ENCODE results near the gene KCNH4.

DNA sequence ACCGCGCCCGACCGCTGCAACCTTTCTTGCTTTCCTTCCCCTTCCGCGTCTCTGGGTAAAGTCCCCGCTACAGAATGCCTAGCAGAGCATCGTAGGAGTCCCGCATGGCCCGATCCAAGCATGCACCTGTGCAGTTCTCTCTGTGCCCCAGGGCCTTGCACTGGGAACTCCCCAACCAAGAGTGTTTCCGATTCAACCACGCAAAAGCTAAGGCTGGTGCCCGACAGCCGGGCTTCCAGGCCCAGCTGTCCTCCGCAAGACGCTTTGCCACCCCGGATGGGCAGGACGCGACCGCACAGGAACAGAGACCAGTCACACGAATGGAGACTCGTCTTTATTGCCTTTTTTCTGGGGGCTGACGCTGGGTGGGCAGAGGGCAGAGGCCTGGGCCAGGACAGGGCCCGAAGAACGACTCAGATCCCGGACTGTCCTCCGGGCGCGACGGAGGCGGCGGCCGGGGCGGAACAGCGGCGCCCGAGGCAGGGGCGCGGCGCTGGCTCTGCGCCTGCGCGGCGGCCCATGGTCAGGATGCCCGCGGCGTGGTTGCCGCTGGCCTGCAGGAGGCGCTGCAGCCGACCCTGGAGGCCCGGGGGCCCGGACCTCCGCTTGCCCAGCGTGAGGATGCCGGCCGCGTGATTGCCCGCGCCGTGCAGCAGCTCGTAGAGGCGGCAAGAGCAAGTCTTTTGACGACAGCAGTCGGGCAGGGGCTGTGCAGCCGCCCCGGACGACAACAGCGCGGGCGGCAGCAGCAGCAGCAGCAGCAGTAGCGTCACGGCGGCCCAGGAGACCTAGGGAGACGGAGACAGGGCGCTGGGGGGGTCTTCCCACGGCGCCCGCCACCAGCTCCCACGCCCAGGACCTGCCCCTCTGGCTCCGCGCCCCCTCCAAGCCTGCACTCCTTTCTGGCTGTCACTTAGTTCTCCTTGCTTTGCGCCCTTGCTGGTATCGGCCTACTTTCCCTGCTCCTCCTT is 3.1 kb upstream of the KCNH4 start:
- TF ChIP-seq POLR2AphosphoS5 (IDR thresholded peaks at IDR 0.05) = peak; percentile 37 to 55
- TF ChIP-seq, protein P1, sequence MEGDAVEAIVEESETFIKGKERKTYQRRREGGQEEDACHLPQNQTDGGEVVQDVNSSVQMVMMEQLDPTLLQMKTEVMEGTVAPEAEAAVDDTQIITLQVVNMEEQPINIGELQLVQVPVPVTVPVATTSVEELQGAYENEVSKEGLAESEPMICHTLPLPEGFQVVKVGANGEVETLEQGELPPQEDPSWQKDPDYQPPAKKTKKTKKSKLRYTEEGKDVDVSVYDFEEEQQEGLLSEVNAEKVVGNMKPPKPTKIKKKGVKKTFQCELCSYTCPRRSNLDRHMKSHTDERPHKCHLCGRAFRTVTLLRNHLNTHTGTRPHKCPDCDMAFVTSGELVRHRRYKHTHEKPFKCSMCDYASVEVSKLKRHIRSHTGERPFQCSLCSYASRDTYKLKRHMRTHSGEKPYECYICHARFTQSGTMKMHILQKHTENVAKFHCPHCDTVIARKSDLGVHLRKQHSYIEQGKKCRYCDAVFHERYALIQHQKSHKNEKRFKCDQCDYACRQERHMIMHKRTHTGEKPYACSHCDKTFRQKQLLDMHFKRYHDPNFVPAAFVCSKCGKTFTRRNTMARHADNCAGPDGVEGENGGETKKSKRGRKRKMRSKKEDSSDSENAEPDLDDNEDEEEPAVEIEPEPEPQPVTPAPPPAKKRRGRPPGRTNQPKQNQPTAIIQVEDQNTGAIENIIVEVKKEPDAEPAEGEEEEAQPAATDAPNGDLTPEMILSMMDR (IDR thresholded peaks at IDR 0.05) = peak; percentile 81 to 99 (median 96)
